Chondrocyte (in vitro differentiated cells): Measurements from ENCODE around the gene CBX6. TPM values are rescaled to one million over a fixed set of nuclear protein-coding genes. Genes with fewer than 3 reads are reported as not detected.

Source experiments
- DNase-seq: peaks from one replicate; pipeline ENCODE4 v3.0.0; 2021; ENCODE audit warnings: mixed read lengths, low spot score
- H3K27ac Mint-ChIP-seq: one replicate; pipeline ENCODE4 v1.8.0; 2021; ENCODE audit warnings: mild to moderate bottlenecking, moderate library complexity, mixed read lengths; ENCODE audit not compliant: unreplicated experiment
- H3K27me3 Mint-ChIP-seq: 2 replicates; pipeline ENCODE4 v1.8.0; 2021; ENCODE audit warnings: low read depth, mixed read lengths
- H3K36me3 Mint-ChIP-seq: 2 replicates; pipeline ENCODE4 v1.8.0; 2021; ENCODE audit warnings: low read depth, mixed read lengths
- H3K4me1 Mint-ChIP-seq: 2 replicates; pipeline ENCODE4 v1.8.0; 2021; ENCODE audit warnings: low read depth, mild to moderate bottlenecking, mixed read lengths
- H3K4me3 Mint-ChIP-seq: one replicate; pipeline ENCODE4 v1.8.0; 2021; ENCODE audit warnings: mild to moderate bottlenecking, moderate library complexity, mixed read lengths; ENCODE audit not compliant: unreplicated experiment
- H3K9me3 Mint-ChIP-seq: 2 replicates; pipeline ENCODE4 v1.8.0; 2021; ENCODE audit warnings: low read depth, mixed read lengths
- CTCF ChIP-seq: fragments of 200-600 bp; sonication (generic); IDR thresholded peaks from 2 replicates; pipeline ENCODE4 v1.5.0; 2021; ENCODE audit warnings: antibody characterized with exemption, mild to moderate bottlenecking, moderate library complexity
- total RNA-seq: library from RNA; stranded (reverse); gene quantifications from 3 replicates; pipeline ENCODE4 v1.2.1, GENCODE V29; 2021

Gene CBX6
- total RNA-seq, 1 donor from 2014 or later: 80.1 TPM

- H3K27ac Mint-ChIP-seq: peak overlapping the region; percentile 80
- no peak for DNase-seq
- peaks cover 9% of the 10 kb centered on the region for H3K27me3 Mint-ChIP-seq
- TF ChIP-seq CTCF: no peak
- no peak overlapping the region for H3K4me3 Mint-ChIP-seq
- no peaks in the 10 kb centered on the region for H3K9me3 Mint-ChIP-seq
- peaks cover 42% of the 10 kb centered on the region for H3K4me1 Mint-ChIP-seq
- H3K36me3 Mint-ChIP-seq: peaks cover 7% of the 10 kb centered on the region
Measured at GRCh38 chr22:38845004-38845740, 26.8 kb downstream of the CBX6 start.

- Mint-ChIP-seq H3K27me3 (peaks cover 12% of the 10 kb centered on the region), H3K36me3 (peaks cover 12% of the 10 kb centered on the region), H3K4me3 (peak overlapping the region; percentile 58), H3K9me3 (no peaks in the 10 kb centered on the region), H3K4me1 (peaks cover 42% of the 10 kb centered on the region), H3K27ac (peak overlapping the region; percentile 27)
- DNase-seq: no peak
- no peak for TF ChIP-seq CTCF
Measured at GRCh38 chr22:38844315-38845003, 27.6 kb downstream of the CBX6 start.

DNA sequence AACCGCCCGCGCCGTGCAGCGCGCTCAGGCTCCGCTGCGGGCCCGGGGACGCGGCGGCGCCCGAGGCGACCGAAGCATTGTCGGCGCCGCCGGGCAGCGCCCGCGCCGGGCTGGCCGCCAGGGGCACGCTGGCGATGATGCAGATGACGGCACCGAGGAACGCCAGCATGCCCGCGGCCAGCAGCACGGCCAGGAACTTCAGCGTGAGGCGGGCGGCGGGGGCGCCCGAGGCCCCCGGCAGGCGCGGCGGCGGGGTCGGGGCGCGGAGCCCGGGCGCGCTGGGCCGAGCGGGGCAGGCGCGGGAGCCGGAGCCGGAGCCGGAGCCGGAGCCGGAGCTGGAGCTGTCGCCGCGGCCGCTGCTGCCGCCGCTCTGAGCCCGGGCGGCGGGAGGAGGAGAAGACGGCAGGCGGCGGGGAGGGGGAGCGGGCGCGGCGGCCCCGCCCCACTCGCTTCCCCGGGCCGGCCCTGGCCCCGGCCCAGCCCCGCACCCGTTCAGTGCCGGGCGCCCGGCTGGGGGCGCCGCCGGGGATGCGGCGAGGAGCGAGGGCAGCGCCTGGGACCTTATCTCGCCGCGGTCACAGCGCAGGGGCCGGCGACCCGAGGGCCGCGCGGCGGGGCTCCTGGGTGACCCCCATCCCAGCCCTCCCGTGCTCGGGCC is 28.2 kb downstream of the CBX6 start, which contains the start of gene NPTXR:
Gene NPTXR, minus strand, starts transcription at position 372 of the 658 bp plus-strand sequence.
- H3K27ac Mint-ChIP-seq: peak within 1 kb of the TSS; percentile 53
- no peaks in the 10 kb centered on the region for H3K9me3 Mint-ChIP-seq
- TF ChIP-seq CTCF: no peak
- H3K27me3 Mint-ChIP-seq: peaks cover 6% of the 10 kb centered on the region
- peaks cover 12% of the 10 kb centered on the region for H3K36me3 Mint-ChIP-seq
- no peak for DNase-seq
- H3K4me3 Mint-ChIP-seq: peak within 1 kb of the TSS; percentile 73
- H3K4me1 Mint-ChIP-seq: peaks cover 42% of the 10 kb centered on the region

- Mint-ChIP-seq H3K27ac (no peak overlapping the region), H3K4me1 (peaks cover 42% of the 10 kb centered on the region), H3K9me3 (no peaks in the 10 kb centered on the region), H3K27me3 (peaks cover 6% of the 10 kb centered on the region), H3K4me3 (peak overlapping the region; percentile 12), H3K36me3 (peaks cover 12% of the 10 kb centered on the region)
- TF ChIP-seq CTCF: peak; percentile 71
- no peak for DNase-seq
Measured at GRCh38 chr22:38843201-38843656, 28.8 kb downstream of the CBX6 start.
